Measurements from ENCODE around the gene HOXA6.

- TF ChIP-seq CTCF (IDR thresholded peaks at IDR 0.05) (no peak), RELA (CRISPR knock-in tag; IDR thresholded peaks at IDR 0.05; ENCODE audit: borderline replicate concordance) (no peak), SP1 (CRISPR knock-in tag; conservative IDR thresholded peaks at IDR 0.05) (no peak), MLX (CRISPR knock-in tag; IDR thresholded peaks at IDR 0.05) (no peak), MYBL2 (CRISPR knock-in tag; IDR thresholded peaks at IDR 0.05) (no peak), ZNF232 (CRISPR knock-in tag; IDR thresholded peaks at IDR 0.05) (no peak), USF2 (CRISPR knock-in tag; IDR thresholded peaks at IDR 0.05) (no peak)
Observed at GRCh38 chr7:27157702-27158431, 10.3 kb upstream of the HOXA6 start.
